Muscle of leg (tissue), 11 donors: ENCODE results near the gene ZNF532. TPM values are rescaled to one million over a fixed set of nuclear protein-coding genes. Genes with fewer than 3 reads are reported as not detected.
"Not testable (repeated sequence)": the region's sequence is repeated elsewhere in the genome, so short reads cannot be mapped to it uniquely, and the experiment has no call there.

Experiments used
- DNase-seq: peaks from one replicate; pipeline ENCODE4 v3.0.0; 2013
- H3K27ac ChIP-seq: one replicate; pipeline ENCODE4 v1.5.1; 2013; ENCODE audit warnings: mild to moderate bottlenecking, low read length, control low read depth
- H3K27me3 ChIP-seq: one replicate; pipeline ENCODE4 v1.6.1; 2013; ENCODE audit warnings: low read length; ENCODE audit not compliant: control insufficient read depth, insufficient read depth
- H3K36me3 ChIP-seq: one replicate; pipeline ENCODE4 v1.6.1; 2013; ENCODE audit warnings: low read length; ENCODE audit not compliant: control insufficient read depth, insufficient read depth
- H3K4me1 ChIP-seq: one replicate; pipeline ENCODE4 v1.6.1; 2013; ENCODE audit warnings: low read length; ENCODE audit not compliant: control insufficient read depth, insufficient read depth
- H3K4me3 ChIP-seq: one replicate; pipeline ENCODE4 v1.5.1; 2013; ENCODE audit warnings: low read length, control low read depth
- H3K9me3 ChIP-seq: replicated peaks from 2 replicates; pipeline ENCODE4 v1.6.1; 2013; ENCODE audit warnings: low read depth, low read length; ENCODE audit not compliant: control insufficient read depth
- WGBS: methylation state at CpG from one replicate; pipeline ENCODE4 v1.1.5; 2013; ENCODE audit warnings: missing lambda C conversion rate; ENCODE audit not compliant: insufficient coverage; 5-methylcytosine and 5-hydroxymethylcytosine counted together
- polyA plus RNA-seq, 8 donors: library from polyadenylated mRNA; unstranded; fragments of 120-200 nt; gene quantifications; one replicate each; pipeline versions ENCODE4 v1.2.1 to v1.2.3, GENCODE V29; 2013; ENCODE audit warnings: inconsistent platforms in 1 of 8, low replicate concordance in 1 of 8; ENCODE audit not compliant: insufficient read length in 8 of 8, insufficient read depth in 1 of 8
- total RNA-seq: library from RNA; stranded (reverse); fragments of 120-200 nt; gene quantifications from one replicate; pipeline ENCODE4 v1.2.4, GENCODE V29; 2013

Gene ZNF532
- total and polyA plus RNA-seq, 9 donors = 46.2 to 75.7 (median 64.6) TPM

GRCh38 chr18:58845928-58846724 is 18.6 kb upstream of the ZNF532 start:
- H3K27ac ChIP-seq = no peak overlapping the region
- peaks cover 5% of the 10 kb centered on the region for H3K27me3 ChIP-seq
- DNase-seq = no peak
- 80% methylated on average over 13 of the region's 17 CpGs for WGBS
- H3K4me1 ChIP-seq = peaks cover 24% of the 10 kb centered on the region
- no peaks in the 10 kb centered on the region for H3K36me3 ChIP-seq
- H3K9me3 ChIP-seq = no peaks in the 10 kb centered on the region
- H3K4me3 ChIP-seq = no peak overlapping the region

- Histone ChIP-seq H3K27me3 (peaks cover 5% of the 10 kb centered on the region), H3K4me3 (peak overlapping the region; percentile 27), H3K4me1 (peaks cover 34% of the 10 kb centered on the region), H3K27ac (peak overlapping the region; percentile 62), H3K36me3 (no peaks in the 10 kb centered on the region), H3K9me3 (no peaks in the 10 kb centered on the region)
- 17% methylated on average over 28 of the region's 29 CpGs for WGBS
- DNase-seq = peak; percentile 64
Observed at GRCh38 chr18:58847383-58848071, 17.1 kb upstream of the ZNF532 start.

GRCh38 chr18:58848685-58849084 is 16.0 kb upstream of the ZNF532 start:
- Histone ChIP-seq H3K4me1 (peaks cover 34% of the 10 kb centered on the region), H3K27ac (no peak overlapping the region), H3K9me3 (no peaks in the 10 kb centered on the region), H3K4me3 (no peak overlapping the region), H3K36me3 (no peaks in the 10 kb centered on the region), H3K27me3 (peaks cover 5% of the 10 kb centered on the region)
- 67% methylated on average over 1 of the region's 3 CpGs for WGBS
- DNase-seq = peak; percentile 35

- Histone ChIP-seq H3K9me3 (no peaks in the 10 kb centered on the region), H3K27ac (peak overlapping the region; percentile 48), H3K27me3 (peaks cover 5% of the 10 kb centered on the region), H3K36me3 (no peaks in the 10 kb centered on the region), H3K4me1 (peaks cover 36% of the 10 kb centered on the region), H3K4me3 (no peak overlapping the region)
- 39% methylated on average over 8 of the region's 12 CpGs for WGBS
- DNase-seq = peak; percentile 74
Observed at GRCh38 chr18:58850786-58851469, 13.7 kb upstream of the ZNF532 start.

GRCh38 chr18:58851856-58852255 is 12.8 kb upstream of the ZNF532 start:
- H3K36me3 ChIP-seq = no peaks in the 10 kb centered on the region
- peak; percentile 56 for DNase-seq
- H3K27me3 ChIP-seq = peaks cover 5% of the 10 kb centered on the region
- no peak overlapping the region for H3K27ac ChIP-seq
- no peaks in the 10 kb centered on the region for H3K9me3 ChIP-seq
- no peak overlapping the region for H3K4me3 ChIP-seq
- H3K4me1 ChIP-seq = peaks cover 35% of the 10 kb centered on the region
- WGBS = no CpG with 5 or more reads among the region's 5 CpGs

DNA sequence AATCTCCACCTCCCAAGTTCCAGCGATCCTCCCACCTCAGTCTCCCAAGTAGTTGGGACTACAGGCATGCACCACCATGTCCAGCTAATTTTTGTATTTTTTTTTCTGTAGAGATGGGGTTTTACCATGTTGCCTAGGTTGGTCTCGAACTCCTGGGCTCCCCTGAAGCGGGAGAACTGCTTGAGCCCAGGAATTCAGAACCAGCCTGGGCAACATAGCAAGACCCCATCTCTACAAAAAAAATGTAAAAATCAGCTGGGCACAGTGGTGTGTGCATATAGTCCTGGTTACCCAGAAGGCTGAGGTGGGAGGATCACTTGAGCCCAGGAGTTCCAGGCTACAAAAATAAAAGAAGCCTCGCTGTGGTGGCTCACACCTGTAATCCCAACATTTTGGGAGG is 12.0 kb upstream of the ZNF532 start:
- DNase-seq = no peak
- no CpG with 5 or more reads among the region's 4 CpGs for WGBS
- Histone ChIP-seq H3K27me3 (peaks cover under 1% of the 10 kb centered on the region), H3K4me1 (peaks cover 28% of the 10 kb centered on the region), H3K27ac (no peak overlapping the region), H3K9me3 (no peaks in the 10 kb centered on the region), H3K36me3 (no peaks in the 10 kb centered on the region), H3K4me3 (no peak overlapping the region)

DNA sequence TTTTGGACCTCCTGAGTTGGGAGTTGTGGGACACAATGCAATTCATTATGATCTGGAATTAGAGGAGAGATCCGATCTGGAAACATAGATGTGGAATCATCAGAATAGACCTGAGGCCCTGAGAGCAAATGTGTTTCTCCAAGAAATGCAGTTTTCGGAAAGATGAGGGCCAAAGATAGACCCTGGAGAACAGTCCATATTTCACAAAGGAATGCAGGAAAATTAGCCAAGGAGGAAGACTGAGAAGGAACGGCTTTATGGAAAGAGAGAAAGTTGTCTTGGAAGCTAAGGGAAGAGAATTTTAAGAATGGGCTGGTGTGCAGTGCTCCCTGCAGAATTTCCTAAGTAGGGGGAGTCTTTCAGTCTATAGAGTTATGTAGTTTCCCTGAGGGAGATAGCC is 11.1 kb upstream of the ZNF532 start:
- H3K9me3 ChIP-seq = no peaks in the 10 kb centered on the region
- H3K36me3 ChIP-seq = no peaks in the 10 kb centered on the region
- WGBS = 14% methylated on average over 3 of the region's 3 CpGs
- H3K27ac ChIP-seq = peak overlapping the region; percentile 65
- peak; percentile 88 for DNase-seq
- H3K4me1 ChIP-seq = peaks cover 24% of the 10 kb centered on the region
- no peaks in the 10 kb centered on the region for H3K27me3 ChIP-seq
- no peak overlapping the region for H3K4me3 ChIP-seq

GRCh38 chr18:58855521-58855920 is 9.2 kb upstream of the ZNF532 start:
- H3K36me3 ChIP-seq, DNase-seq, H3K27ac ChIP-seq, H3K4me3 ChIP-seq, H3K27me3 ChIP-seq, H3K9me3 ChIP-seq: not testable (repeated sequence)
- peaks cover 35% of the 10 kb centered on the region for H3K4me1 ChIP-seq
- WGBS = 50% methylated on average over 2 of the region's 7 CpGs

DNA sequence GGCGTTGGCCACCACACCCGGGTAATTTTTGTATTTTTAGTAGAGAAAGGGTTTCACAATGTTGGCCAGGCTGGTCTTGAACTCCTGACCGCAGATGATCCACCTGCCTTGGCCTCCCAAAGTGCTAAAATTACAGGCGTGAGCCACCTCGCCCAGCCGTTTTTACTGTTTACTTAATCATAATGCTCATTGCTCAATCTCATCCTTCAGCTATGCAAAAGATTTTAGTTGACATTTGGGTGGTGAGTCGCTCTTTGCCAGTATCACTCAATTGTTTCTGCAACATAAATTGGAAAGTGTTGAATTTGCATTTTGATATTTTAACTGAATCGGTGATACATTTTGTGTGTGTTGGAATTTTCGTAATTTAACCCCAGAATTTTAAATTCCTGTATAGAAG is 7.8 kb upstream of the ZNF532 start:
- Histone ChIP-seq H3K4me1 (peaks cover 28% of the 10 kb centered on the region), H3K9me3 (no peaks in the 10 kb centered on the region), H3K27ac (no peak overlapping the region), H3K36me3 (no peaks in the 10 kb centered on the region), H3K4me3 (no peak overlapping the region), H3K27me3 (no peaks in the 10 kb centered on the region)
- DNase-seq = no peak
- WGBS = no CpG with 5 or more reads among the region's 9 CpGs
